Left forelimb (tissue), 1 donor: ENCODE data around the gene ARHGAP1.
"Not testable (repeated sequence)": the region's sequence is repeated elsewhere in the genome, so short reads cannot be mapped to it uniquely, and the experiment has no call there.

Experiments used
- DNase-seq: peaks from one replicate; pipeline ENCODE4 v3.0.0-alpha.2; 2018; ENCODE audit warnings: low spot score

Gene ARHGAP1

GRCh38 chr11:46673713-46674462, 26.5 kb downstream of the ARHGAP1 start:
- no peak for DNase-seq

- no peak for DNase-seq
These were observed 28.0 kb downstream of the ARHGAP1 start for GRCh38 chr11:46672381-46672839.

GRCh38 chr11:46671958-46672315, 28.5 kb downstream of the ARHGAP1 start:
- DNase-seq: no peak

GRCh38 chr11:46670521-46670920, 29.9 kb downstream of the ARHGAP1 start:
- not testable (repeated sequence) for DNase-seq

- DNase-seq: no peak
These were observed 30.7 kb downstream of the ARHGAP1 start for GRCh38 chr11:46669711-46670139.

GRCh38 chr11:46668480-46669085, 31.8 kb downstream of the ARHGAP1 start:
- DNase-seq: no peak

GRCh38 chr11:46667043-46667481, 33.4 kb downstream of the ARHGAP1 start:
- DNase-seq: no peak

GRCh38 chr11:46666516-46666915, 33.9 kb downstream of the ARHGAP1 start:
- DNase-seq: no peak

GRCh38 chr11:46665356-46665755, 35.1 kb downstream of the ARHGAP1 start:
- DNase-seq: no peak

- no peak for DNase-seq
These were observed 35.8 kb downstream of the ARHGAP1 start for GRCh38 chr11:46664612-46665011.

GRCh38 chr11:46663277-46663940, 37.0 kb downstream of the ARHGAP1 start:
- DNase-seq: no peak

- DNase-seq: no peak
These were observed 38.1 kb downstream of the ARHGAP1 start for GRCh38 chr11:46662366-46662765.

GRCh38 chr11:46661836-46662235, 38.6 kb downstream of the ARHGAP1 start:
- no peak for DNase-seq

GRCh38 chr11:46659908-46660307, 40.5 kb downstream of the ARHGAP1 start:
- no peak for DNase-seq

GRCh38 chr11:46658259-46658658, 42.2 kb downstream of the ARHGAP1 start:
- no peak for DNase-seq

GRCh38 chr11:46657186-46657585, 43.2 kb downstream of the ARHGAP1 start:
- DNase-seq: no peak

GRCh38 chr11:46655631-46656030, 44.8 kb downstream of the ARHGAP1 start:
- DNase-seq: no peak

- no peak for DNase-seq
These were observed 51.2 kb downstream of the ARHGAP1 start for GRCh38 chr11:46649180-46649738.

- DNase-seq: no peak
These were observed 56.4 kb downstream of the ARHGAP1 start for GRCh38 chr11:46643986-46644385.

- no peak for DNase-seq
These were observed 56.9 kb downstream of the ARHGAP1 start for GRCh38 chr11:46643531-46643930.

- DNase-seq: no peak
These were observed 57.6 kb downstream of the ARHGAP1 start for GRCh38 chr11:46642627-46643335.

- DNase-seq: no peak
These were observed 58.8 kb downstream of the ARHGAP1 start for GRCh38 chr11:46641639-46642038.
